ENCODE measurements around the gene PIAS1. TPM values are rescaled to one million over a fixed set of nuclear protein-coding genes. Genes with fewer than 3 reads are reported as not detected.

PIAS1 gene
- total RNA-seq, 1 donor from 2014 or later = 30.8 TPM

- peak overlapping the region; percentile 15 for H3K27ac Mint-ChIP-seq (ENCODE audit: unreplicated experiment)
- H3K4me3 Mint-ChIP-seq (ENCODE audit: unreplicated experiment) = no peak overlapping the region
- no peak for TF ChIP-seq CTCF (IDR thresholded peaks at IDR 0.05)
- no peak for DNase-seq (ENCODE audit: low spot score)
- H3K4me1 Mint-ChIP-seq (ENCODE audit: low read depth) = peaks cover 22% of the 10 kb centered on the region
- peaks cover 27% of the 10 kb centered on the region for H3K36me3 Mint-ChIP-seq (ENCODE audit: low read depth)
- no peaks in the 10 kb centered on the region for H3K9me3 Mint-ChIP-seq (ENCODE audit: low read depth)
- no peaks in the 10 kb centered on the region for H3K27me3 Mint-ChIP-seq (ENCODE audit: low read depth)
Observed at GRCh38 chr15:68195336-68196112, 141.4 kb downstream of the PIAS1 start.

DNA sequence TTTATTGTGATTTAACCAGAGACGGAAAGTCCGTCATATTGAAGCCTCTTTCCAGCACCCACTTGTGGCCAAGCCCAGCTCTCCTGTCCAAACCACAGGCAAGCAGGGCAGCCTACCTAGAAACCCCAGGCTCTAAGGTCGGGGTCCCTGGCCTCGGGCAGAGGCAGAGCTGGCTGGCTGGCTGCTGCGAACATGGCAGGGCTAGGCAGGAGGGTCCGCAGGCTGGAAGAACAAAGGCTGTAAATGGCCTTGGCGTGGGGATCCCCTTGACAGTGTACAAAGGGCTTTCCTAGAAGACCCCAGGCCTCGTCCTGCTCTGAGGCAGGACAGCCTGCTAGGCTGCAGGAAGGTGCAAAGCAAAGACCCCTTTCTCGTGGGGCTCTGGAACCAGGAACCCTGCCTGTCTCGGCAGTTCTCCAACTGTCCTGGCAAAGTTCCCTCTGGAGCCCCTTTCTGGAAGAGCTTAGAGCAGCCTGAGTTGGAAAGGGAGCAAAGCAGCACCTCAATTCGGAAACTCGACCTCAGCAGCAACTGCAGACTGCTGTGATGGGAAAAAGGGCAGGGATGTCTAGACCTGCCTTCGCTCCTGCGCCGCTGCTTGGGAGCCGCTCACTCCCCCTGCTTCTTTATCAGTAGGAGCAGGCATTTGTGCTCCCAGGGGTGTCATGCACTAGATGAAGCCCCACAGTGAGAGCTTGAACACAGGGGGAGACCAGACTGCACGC lies 142.5 kb downstream of the PIAS1 start:
- no peaks in the 10 kb centered on the region for H3K9me3 Mint-ChIP-seq (ENCODE audit: low read depth)
- TF ChIP-seq CTCF (IDR thresholded peaks at IDR 0.05) = no peak
- H3K36me3 Mint-ChIP-seq (ENCODE audit: low read depth) = peaks cover 27% of the 10 kb centered on the region
- H3K27me3 Mint-ChIP-seq (ENCODE audit: low read depth) = no peaks in the 10 kb centered on the region
- no peak overlapping the region for H3K27ac Mint-ChIP-seq (ENCODE audit: unreplicated experiment)
- no peak for DNase-seq (ENCODE audit: low spot score)
- no peak overlapping the region for H3K4me3 Mint-ChIP-seq (ENCODE audit: unreplicated experiment)
- peaks cover 13% of the 10 kb centered on the region for H3K4me1 Mint-ChIP-seq (ENCODE audit: low read depth)

DNA sequence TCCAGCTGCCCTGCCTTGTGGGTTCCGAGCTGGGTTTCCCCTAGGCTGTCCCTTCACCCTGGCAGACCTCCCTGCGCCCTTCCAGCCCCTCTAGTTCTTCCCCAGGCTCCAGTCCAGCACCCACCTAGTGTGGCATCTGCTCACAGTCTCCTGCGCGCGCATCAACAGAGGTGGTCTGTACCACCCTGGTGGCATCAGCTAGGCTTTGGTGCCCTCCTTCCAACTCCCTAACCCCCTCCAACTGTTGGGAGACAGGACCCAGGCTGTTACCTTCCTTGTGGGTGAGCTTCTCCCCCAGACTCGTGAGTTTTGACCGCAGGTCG lies 143.0 kb downstream of the PIAS1 start:
- H3K27ac Mint-ChIP-seq (ENCODE audit: unreplicated experiment) = peak overlapping the region; percentile 27
- DNase-seq (ENCODE audit: low spot score) = no peak
- H3K36me3 Mint-ChIP-seq (ENCODE audit: low read depth) = peaks cover 24% of the 10 kb centered on the region
- TF ChIP-seq CTCF (IDR thresholded peaks at IDR 0.05) = no peak
- H3K4me1 Mint-ChIP-seq (ENCODE audit: low read depth) = peaks cover 15% of the 10 kb centered on the region
- no peak overlapping the region for H3K4me3 Mint-ChIP-seq (ENCODE audit: unreplicated experiment)
- H3K9me3 Mint-ChIP-seq (ENCODE audit: low read depth) = no peaks in the 10 kb centered on the region
- H3K27me3 Mint-ChIP-seq (ENCODE audit: low read depth) = no peaks in the 10 kb centered on the region

- no peaks in the 10 kb centered on the region for H3K9me3 Mint-ChIP-seq (ENCODE audit: low read depth)
- no peak for DNase-seq (ENCODE audit: low spot score)
- H3K27me3 Mint-ChIP-seq (ENCODE audit: low read depth) = no peaks in the 10 kb centered on the region
- H3K27ac Mint-ChIP-seq (ENCODE audit: unreplicated experiment) = no peak overlapping the region
- H3K4me3 Mint-ChIP-seq (ENCODE audit: unreplicated experiment) = no peak overlapping the region
- H3K36me3 Mint-ChIP-seq (ENCODE audit: low read depth) = peaks cover 20% of the 10 kb centered on the region
- H3K4me1 Mint-ChIP-seq (ENCODE audit: low read depth) = peaks cover 15% of the 10 kb centered on the region
- TF ChIP-seq CTCF (IDR thresholded peaks at IDR 0.05) = no peak
Observed at GRCh38 chr15:68197661-68198437, 143.7 kb downstream of the PIAS1 start.

DNA sequence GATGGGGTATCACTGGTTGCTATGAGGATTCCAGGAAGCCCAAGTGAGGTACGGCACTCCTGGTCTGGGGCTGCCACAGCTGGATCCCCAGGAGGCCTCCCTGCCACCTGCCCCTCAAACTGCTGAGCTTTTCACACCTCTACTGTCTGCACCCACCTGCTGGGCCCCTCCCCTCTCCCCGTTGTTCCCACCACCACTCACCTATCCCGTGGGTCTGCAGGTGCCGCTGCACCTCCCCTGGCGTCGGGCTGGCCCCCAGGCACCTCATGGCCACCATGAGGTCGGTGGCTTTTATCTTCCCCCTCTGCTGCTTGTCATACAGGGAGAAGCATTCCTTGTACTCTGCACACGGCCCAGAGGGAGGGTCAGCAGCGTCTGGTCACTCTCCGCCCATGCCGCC lies 145.2 kb downstream of the PIAS1 start:
- no peak for DNase-seq (ENCODE audit: low spot score)
- H3K27ac Mint-ChIP-seq (ENCODE audit: unreplicated experiment) = peak overlapping the region; percentile 24
- H3K27me3 Mint-ChIP-seq (ENCODE audit: low read depth) = no peaks in the 10 kb centered on the region
- H3K4me3 Mint-ChIP-seq (ENCODE audit: unreplicated experiment) = no peak overlapping the region
- peaks cover 10% of the 10 kb centered on the region for H3K36me3 Mint-ChIP-seq (ENCODE audit: low read depth)
- TF ChIP-seq CTCF (IDR thresholded peaks at IDR 0.05) = no peak
- peaks cover 15% of the 10 kb centered on the region for H3K4me1 Mint-ChIP-seq (ENCODE audit: low read depth)
- H3K9me3 Mint-ChIP-seq (ENCODE audit: low read depth) = no peaks in the 10 kb centered on the region

All from chondrocyte (in vitro differentiated cells).